Activated T-cell treated with anti-CD3 and anti-CD28 coated beads for 24 hours (primary cell): ENCODE data around the gene RAPSN.
A peak's percentile ranks its signal among the peaks of the same experiment; 100 is the strongest.

Experiments used
- DNase-seq: peaks from one replicate; pipeline ENCODE4 v3.0.0-alpha.2; 2020; ENCODE audit warnings: low read depth

The RAPSN gene

GRCh38 chr11:47466201-47466600, 17.3 kb upstream of the RAPSN start:
- DNase-seq = no peak

GRCh38 chr11:47464483-47464882, 15.5 kb upstream of the RAPSN start:
- DNase-seq = no peak

GRCh38 chr11:47461876-47462275, 12.9 kb upstream of the RAPSN start:
- DNase-seq = no peak

- no peak for DNase-seq
Measured at GRCh38 chr11:47460571-47461235, 11.8 kb upstream of the RAPSN start.

GRCh38 chr11:47454258-47454671, 5.3 kb upstream of the RAPSN start:
- peak; percentile 49 for DNase-seq

GRCh38 chr11:47453365-47453764, 4.4 kb upstream of the RAPSN start:
- no peak for DNase-seq

- DNase-seq = no peak
Measured at GRCh38 chr11:47451990-47452389, 3.1 kb upstream of the RAPSN start.

- DNase-seq = no peak
Measured at GRCh38 chr11:47451436-47451835, 2.5 kb upstream of the RAPSN start.

GRCh38 chr11:47449541-47449940, 605 bp upstream of the RAPSN start:
- no peak for DNase-seq

GRCh38 chr11:47447906-47448305, 1.0 kb downstream of the RAPSN start:
- no peak for DNase-seq

GRCh38 chr11:47446833-47447232, 2.1 kb downstream of the RAPSN start:
- no peak for DNase-seq

- no peak for DNase-seq
Measured at GRCh38 chr11:47445840-47446239, 3.1 kb downstream of the RAPSN start.

- DNase-seq = no peak
Measured at GRCh38 chr11:47443817-47444216, 5.1 kb downstream of the RAPSN start.

- DNase-seq = no peak
Measured at GRCh38 chr11:47443028-47443700, 5.8 kb downstream of the RAPSN start.

GRCh38 chr11:47442514-47442913, 6.4 kb downstream of the RAPSN start:
- no peak for DNase-seq

- no peak for DNase-seq
Measured at GRCh38 chr11:47441421-47441820, 7.5 kb downstream of the RAPSN start.

- DNase-seq = no peak
Measured at GRCh38 chr11:47440054-47440476, 8.9 kb downstream of the RAPSN start.

- DNase-seq = no peak
Measured at GRCh38 chr11:47438721-47439120, 10.2 kb downstream of the RAPSN start.

- no peak for DNase-seq
Measured at GRCh38 chr11:47437746-47438418, 11.1 kb downstream of the RAPSN start.

- DNase-seq = no peak
Measured at GRCh38 chr11:47437218-47437745, 11.7 kb downstream of the RAPSN start.

GRCh38 chr11:47436726-47437125, 12.2 kb downstream of the RAPSN start:
- no peak for DNase-seq

- DNase-seq = no peak
Measured at GRCh38 chr11:47435687-47436086, 13.2 kb downstream of the RAPSN start.
